Fibroblast of lung (primary cell): ENCODE measurements around the gene KRT4.

Source experiments
- EZH2 ChIP-seq: IDR thresholded peaks from 2 replicates; pipeline ENCODE4 v1.5.1; 2012; ENCODE audit warnings: low read length, control low read depth, mild to moderate bottlenecking; ENCODE audit errors: missing control alignments
- TF ChIP-seq, protein P1 (sequence below), 2 donors: IDR thresholded peaks in 1 of 2; conservative IDR thresholded peaks in 1 of 2; 1 replicate in 1 of 2; 2 replicates in 1 of 2; pipeline ENCODE4 v1.5.1; 2011 to 2012; ENCODE audit warnings: low read length in 2 of 2, control low read depth in 1 of 2, inconsistent platforms in 1 of 2, low read depth in 1 of 2, mild to moderate bottlenecking in 1 of 2

DNA sequence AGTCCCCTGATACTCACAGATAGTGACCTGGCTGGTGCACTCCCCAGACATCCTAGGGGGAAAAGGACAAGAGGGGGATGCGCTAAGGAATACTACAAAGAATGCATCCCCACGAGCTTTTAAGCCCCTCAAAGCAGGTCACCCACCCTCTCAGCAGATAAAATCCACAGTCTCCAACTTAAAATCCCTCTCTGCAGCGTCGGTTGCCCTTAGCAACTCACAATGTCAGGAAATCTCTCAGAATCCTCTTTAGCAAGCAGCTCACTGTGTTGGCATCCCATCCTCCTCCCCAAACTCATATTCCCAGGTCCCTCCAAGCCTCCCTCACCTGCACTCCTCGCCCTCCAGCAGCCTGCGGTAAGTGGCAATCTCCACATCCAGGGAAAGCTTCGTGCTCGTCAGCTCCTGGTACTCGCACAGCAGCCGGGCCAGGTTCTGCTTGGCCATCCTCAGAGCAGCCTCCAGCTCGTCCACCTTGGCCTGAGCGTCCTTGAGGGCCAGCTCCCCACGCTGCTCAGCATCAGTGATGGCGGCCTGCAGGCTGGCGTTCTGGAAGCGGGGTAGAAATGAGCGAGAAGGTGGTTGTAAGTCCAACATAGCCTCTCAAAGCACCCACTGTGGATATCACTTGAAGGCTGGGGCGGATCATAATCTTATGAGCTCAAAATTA, 25.7 kb upstream of the KRT4 start:
- TF ChIP-seq, protein P1, sequence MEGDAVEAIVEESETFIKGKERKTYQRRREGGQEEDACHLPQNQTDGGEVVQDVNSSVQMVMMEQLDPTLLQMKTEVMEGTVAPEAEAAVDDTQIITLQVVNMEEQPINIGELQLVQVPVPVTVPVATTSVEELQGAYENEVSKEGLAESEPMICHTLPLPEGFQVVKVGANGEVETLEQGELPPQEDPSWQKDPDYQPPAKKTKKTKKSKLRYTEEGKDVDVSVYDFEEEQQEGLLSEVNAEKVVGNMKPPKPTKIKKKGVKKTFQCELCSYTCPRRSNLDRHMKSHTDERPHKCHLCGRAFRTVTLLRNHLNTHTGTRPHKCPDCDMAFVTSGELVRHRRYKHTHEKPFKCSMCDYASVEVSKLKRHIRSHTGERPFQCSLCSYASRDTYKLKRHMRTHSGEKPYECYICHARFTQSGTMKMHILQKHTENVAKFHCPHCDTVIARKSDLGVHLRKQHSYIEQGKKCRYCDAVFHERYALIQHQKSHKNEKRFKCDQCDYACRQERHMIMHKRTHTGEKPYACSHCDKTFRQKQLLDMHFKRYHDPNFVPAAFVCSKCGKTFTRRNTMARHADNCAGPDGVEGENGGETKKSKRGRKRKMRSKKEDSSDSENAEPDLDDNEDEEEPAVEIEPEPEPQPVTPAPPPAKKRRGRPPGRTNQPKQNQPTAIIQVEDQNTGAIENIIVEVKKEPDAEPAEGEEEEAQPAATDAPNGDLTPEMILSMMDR (conservative IDR thresholded peaks at IDR 0.05 in 1 of 2, IDR thresholded peaks at IDR 0.05 in 1 of 2; ENCODE audit: low read depth in 1 of 2, low read length in 2 of 2) = no peak
- no peak for TF ChIP-seq EZH2
